Measurements from ENCODE around the gene FRMD4B.

- TF ChIP-seq CTCF (IDR thresholded peaks at IDR 0.05) (no peak), POLR2A (IDR thresholded peaks at IDR 0.05) (no peak)
Observed at GRCh38 chr3:69283913-69284611, 101.8 kb downstream of the FRMD4B start.
